PC-9 (cell line): ENCODE results near the gene ISG15.

Source experiments
- CTCF ChIP-seq: fragments of 200-600 bp; sonication (generic); conservative IDR thresholded peaks from 2 replicates; pipeline ENCODE4 v1.6.1; 2017; ENCODE audit warnings: mixed run types, antibody characterized with exemption, mild to moderate bottlenecking, moderate library complexity
- EZH2 ChIP-seq: fragments of 200-600 bp; sonication (generic); IDR thresholded peaks from 2 replicates; pipeline ENCODE4 v1.8.0; 2017; ENCODE audit warnings: antibody characterized with exemption, low read depth

- TF ChIP-seq EZH2 (no peak), CTCF (no peak)
Observed at GRCh38 chr1:974687-975328, 38.5 kb upstream of the ISG15 start.
